HG03045 (cell line): ENCODE results near the gene ARL15.

Experiments used
- ATAC-seq: cut with Tn5 transposase; IDR thresholded peaks from one replicate; pipeline ENCODE4 v1.9.1; 2021; ENCODE audit warnings: mild to moderate bottlenecking, moderate library complexity; ENCODE audit not compliant: unreplicated experiment

ARL15 gene

GRCh38 chr5:53917095-53917494 is 393.3 kb downstream of the ARL15 start:
- ATAC-seq, result no peak

DNA sequence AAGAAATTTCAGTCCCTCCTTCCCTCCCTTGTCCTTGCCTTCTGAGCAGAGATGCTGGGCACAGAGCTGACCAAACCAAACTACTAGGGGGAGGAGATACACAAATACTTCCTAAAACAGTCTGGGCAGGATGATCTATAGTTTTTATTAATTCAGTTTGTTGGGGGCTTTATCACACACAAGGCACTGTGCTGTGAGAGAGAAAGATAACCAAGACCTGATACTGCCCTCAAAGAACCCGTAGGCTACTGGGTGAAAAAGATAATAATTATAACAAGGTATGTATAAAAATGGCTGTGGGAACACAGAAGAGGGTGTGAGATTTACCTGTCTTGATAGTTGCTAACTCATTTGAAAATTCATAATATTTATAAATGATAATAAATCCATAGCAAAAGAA is 395.3 kb downstream of the ARL15 start:
- no peak for ATAC-seq

GRCh38 chr5:53913941-53914340 is 396.4 kb downstream of the ARL15 start:
- no peak for ATAC-seq

DNA sequence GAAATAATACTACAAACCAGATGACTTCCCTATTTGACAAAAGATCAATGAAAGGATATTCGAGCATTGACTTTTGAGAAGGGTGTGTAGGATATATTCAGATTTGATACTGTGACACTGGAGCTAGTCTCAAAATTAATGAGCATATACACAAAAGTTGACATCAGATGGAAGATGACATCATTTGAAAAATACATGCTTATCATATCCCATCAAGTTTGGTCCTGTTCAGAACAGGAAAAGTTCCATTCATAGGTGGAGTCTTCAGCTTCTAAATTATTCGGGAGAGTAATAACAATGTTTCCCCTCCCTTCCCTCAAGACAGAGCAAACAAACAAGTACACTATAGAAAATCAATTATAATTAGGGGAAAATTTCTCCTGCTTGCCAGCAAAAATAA is 401.6 kb downstream of the ARL15 start:
- ATAC-seq, result no peak

GRCh38 chr5:53907827-53908226 is 402.5 kb downstream of the ARL15 start:
- no peak for ATAC-seq

DNA sequence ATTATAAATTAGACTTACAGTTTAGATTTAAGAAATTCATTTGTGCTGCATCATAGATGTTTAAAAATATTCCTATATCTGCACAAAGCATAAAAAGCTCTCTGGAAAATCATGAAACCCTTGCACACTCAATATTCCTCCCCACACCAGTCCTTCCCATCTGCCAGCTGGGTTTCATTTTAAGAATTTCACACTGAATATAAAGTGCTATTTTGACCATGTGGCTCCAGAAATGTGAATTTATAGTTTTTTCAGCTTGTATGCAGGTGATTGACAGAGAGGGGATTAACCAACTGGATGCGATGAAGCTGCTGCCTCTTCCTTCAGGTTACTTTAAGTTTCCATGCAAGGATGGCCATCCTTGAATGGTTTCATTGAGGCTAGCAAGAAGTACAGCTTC is 403.6 kb downstream of the ARL15 start:
- ATAC-seq, result no peak

DNA sequence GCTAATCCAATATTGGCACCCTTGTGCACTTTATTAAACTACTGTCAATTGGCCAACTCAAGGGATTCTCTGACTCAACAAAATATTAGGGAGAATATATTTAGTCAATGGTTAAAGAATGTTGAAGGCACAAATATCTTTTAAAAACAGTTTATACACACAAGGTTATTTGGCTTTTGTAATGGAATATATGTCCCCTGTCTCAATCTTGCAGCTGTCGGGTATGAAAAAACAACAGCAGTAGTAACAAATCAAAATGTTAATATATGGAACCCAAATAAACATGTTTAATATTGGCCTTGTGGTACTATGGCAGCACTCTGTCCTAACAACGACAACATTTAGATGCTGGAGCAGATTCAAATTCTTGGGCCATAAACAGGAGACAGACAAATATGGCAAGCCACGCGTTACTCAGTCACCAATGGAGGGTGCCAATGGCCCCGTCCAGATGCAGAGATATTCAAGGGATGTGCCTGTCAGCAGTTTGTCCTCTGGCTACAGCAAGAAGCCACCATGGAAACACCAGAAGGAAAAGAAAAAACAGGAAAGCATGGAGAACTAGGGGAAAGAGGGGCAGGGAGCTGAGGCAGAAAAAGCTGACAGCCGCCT is 408.0 kb downstream of the ARL15 start:
- no peak for ATAC-seq

DNA sequence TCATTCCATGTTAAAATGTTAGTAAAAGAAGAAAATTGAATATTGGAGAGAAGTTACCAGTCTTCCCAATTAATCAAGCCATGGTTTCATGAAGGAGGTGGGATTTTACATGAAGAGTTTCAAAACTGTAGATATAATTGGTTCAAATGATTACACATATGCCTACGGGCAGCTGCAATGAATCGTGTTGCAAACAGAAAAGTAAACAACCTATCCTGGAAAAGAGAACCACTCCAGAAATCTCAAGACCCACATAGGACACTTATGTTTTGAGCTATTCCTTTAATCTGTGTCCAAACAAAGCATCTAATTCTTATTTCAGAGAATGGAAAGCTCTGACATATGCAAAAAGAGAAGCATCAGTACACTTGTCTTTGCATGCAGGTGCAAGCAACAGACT is 409.7 kb downstream of the ARL15 start:
- ATAC-seq, result no peak

GRCh38 chr5:53895091-53895683 is 415.2 kb downstream of the ARL15 start:
- ATAC-seq, result no peak

- no peak for ATAC-seq
These were observed 416.7 kb downstream of the ARL15 start for GRCh38 chr5:53893626-53894025.

DNA sequence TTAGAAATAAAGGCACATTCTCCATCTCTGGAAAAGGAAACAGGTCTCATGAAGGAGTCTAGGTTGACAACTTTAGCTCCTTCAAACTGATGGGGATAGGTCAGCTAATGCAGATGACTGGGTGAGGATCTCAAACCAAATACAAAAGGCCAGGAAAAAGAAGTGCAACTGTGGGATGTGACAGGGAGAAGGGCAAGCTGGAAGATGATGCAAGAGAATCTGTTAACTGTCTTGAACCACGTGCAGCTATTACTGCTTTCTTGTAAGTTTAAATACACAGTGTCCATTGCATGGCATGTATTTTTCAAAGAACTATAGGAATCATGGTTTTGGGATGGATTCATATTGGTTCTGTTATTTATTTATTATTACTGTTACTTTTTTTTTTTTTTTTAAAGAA is 418.1 kb downstream of the ARL15 start:
- no peak for ATAC-seq

DNA sequence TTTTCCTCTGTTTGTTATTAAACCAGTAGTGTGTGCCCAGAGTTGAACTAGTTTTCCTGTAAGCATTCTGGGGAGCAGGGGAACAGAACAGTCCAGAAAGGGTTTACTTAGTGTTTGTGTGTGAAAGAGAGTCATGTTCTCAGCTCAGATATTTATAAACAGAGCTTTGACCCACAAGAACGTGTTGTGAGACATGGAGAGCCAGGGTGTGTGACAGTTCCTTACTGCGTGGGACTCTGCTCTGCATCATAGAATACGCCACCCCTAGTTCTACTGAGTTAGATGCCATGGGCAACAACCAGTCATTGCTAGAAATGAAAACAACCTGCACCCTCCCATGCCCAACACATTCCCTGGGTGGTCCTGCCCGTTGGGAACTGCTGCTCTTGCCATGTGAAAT is 419.2 kb downstream of the ARL15 start:
- ATAC-seq, result no peak

DNA sequence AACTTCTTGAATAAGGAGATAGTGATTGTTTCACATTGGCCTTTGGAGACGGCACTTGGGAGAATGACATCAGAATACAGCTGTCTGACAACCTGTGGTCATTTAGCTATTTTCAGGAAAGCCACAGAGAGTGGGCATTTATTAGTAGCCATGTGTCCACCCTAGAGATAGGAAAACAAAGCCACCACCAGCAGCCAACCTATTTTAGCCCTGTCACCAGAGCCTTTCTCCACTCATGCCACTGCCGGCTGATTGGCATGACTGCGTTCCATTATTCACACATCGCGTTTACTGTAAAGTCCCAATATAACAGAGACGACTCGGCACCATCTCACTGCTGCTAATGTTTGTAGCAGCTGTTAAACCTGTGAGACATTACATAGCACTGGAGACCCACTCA is 419.9 kb downstream of the ARL15 start:
- no peak for ATAC-seq

- no peak for ATAC-seq
These were observed 425.5 kb downstream of the ARL15 start for GRCh38 chr5:53884844-53885243.

DNA sequence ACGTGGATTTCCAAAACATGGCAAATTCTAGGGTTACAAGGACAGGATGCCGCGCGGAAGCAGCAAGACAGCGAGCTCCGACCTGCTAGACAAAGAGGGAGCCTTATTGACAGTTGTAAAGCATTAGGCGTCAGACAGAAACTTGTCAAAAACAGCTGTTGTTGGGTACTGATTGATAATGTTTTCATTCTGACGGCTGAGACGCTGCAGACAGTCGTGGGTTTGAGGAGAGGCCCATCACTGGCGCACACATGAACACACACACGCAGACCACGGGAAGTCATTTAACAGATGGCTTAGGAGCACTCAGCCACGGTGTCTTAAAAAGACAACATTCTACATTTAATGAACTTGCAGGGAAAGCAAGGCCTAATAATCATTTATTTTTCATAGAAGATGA is 426.0 kb downstream of the ARL15 start:
- no peak for ATAC-seq

DNA sequence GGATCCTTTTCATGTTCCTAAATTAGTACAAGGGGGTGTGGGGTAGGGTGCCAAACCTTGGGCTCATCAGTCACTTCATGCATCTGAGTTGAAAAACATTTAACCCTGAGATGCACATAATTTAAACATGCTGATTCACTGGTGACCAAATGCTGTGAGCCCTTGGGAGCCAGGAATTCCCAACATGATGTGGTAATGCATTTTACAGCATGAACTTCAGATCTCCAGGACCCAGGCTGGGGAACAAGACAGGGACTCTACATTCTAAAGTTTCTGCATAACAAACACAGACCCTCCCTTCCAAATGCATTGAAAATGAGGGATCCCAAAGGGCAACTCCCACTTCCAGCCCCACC is 427.7 kb downstream of the ARL15 start:
- no peak for ATAC-seq

GRCh38 chr5:53882006-53882675 is 428.2 kb downstream of the ARL15 start:
- ATAC-seq, result no peak

DNA sequence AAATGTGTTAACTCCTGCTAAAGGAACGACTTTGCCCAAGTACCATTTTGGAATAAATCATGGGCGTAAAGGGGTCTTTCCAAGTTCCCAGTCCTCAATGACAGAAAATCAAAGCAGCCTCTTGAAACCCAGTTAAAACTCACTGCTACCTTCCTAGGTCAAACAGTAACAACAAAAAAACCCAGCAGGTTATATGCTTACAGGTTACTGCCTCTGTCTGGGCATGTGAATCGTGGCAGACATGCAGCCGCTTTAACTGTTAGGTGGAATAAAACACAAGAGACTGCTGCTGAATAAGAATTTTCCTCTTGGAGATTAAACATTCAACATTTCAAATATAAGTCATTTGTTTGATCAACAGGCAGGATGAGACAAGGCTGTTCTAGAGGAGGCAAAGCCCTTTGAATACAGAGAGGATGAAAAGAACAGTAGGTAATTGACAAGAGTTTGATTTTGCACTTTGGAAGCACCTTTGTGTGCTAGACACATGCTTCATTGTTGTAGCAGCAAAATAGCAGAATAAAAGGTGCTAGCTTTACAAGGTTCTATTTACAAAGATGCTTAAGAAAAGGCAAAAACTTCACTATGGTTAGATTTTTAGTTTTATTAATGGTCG is 430.6 kb downstream of the ARL15 start:
- no peak for ATAC-seq

DNA sequence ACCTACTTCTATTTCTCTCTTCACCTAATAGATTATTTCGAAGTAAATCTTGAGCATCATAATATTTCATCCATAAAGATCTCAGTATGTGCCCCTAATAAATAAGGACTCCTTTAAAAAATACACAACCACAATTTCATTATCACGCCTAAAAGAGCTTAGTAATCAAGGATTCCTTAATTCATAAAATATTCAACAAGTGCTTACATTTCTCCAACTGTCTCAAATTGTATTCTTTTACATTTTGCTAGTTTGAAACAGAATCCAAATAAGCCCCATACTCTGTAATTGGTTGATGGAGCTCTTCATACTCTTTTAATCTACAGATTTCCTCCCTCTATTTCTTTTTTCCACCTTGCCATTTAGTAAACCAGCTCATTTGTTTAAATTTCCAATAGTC is 432.4 kb downstream of the ARL15 start:
- no peak for ATAC-seq

- ATAC-seq, result no peak
These were observed 433.1 kb downstream of the ARL15 start for GRCh38 chr5:53877243-53877642.

DNA sequence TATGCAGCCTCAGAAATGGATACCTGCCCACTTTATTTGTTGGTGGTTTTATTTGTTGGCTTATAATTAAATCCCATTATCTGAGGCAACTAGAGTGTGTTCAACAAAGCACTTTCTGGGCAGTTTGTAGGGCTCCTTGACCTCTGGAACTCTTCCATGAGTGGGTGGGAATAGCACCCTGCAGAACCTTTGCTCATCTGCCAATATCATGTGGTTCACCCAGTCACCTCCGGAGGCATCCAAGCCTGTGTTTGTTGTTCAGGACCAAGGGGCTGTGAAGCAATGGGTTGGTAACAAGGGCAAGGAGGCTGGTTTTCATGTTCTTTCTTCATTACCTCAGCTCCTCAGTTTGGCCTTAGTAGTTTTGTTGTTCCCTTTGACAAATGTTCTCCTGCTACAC is 436.0 kb downstream of the ARL15 start:
- ATAC-seq, result no peak

DNA sequence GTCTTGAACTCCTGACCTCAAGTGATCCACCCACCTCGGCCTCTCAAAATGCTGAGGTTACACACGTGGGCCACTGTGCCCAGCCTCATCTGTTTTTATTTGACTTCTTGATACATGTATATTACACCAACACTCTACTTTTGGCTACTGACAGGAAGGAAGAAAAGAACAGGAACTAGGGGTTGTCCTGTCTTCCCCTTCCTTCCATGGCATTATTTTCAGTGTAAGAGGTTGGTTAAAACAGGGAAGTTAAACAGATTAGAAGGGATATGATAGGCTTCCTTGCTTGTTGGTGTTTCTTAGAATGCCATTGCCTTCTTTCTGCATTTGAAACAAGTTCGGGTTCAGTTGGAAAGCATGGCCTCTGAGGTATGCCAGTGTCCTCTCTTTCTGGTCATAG is 437.1 kb downstream of the ARL15 start:
- ATAC-seq, result no peak
